HepG2 (cell line): ENCODE data around the gene SEMA3E. TPM values are rescaled to one million over a fixed set of nuclear protein-coding genes. Genes with fewer than 3 reads are reported as not detected.

ENCODE experiments used
- ATAC-seq: fragments of 200-7000 bp; cut with Tn5 transposase; 3 replicates; pipeline ENCODE4 v1.9.1; 2020; ENCODE audit warnings: mild to moderate bottlenecking, moderate library complexity
- BruUV-seq: library from RNA; stranded (reverse); fragments of 400-500 nt; replicated peaks from 2 replicates; lab custom pipeline; 2021; lab: Mats Ljungman, UMichigan
- CTCF ChIA-PET: fragments of 300-600 bp; formaldehyde crosslinking; extraction: SDS; loops from one replicate; lab custom pipeline; 2021; ENCODE audit warnings: low total read pairs, inconsistent platforms, low intra/inter-chr PET ratio; lab: Yijun Ruan, JAX
- POLR2A ChIA-PET: fragments of 350-600 bp; sonication (Branson Sonifier 250); formaldehyde crosslinking; loops from one replicate; lab custom pipeline; 2020; ENCODE audit warnings: antibody characterized with exemption, inconsistent platforms; lab: Yijun Ruan, JAX
- DNase-seq: peaks from one replicate; pipeline ENCODE4 v3.0.0-alpha.2; 2015; ENCODE audit warnings: low spot score
- FAIRE-seq: peaks from 3 replicates; lab custom pipeline; 2011; peaks lifted over from hg19 to GRCh38; lab: Jason Lieb, UNC
- H2AFZ ChIP-seq: one replicate; pipeline ENCODE4 v1.6.1; 2011; ENCODE audit warnings: low read length, inconsistent platforms
- H3K27ac ChIP-seq: fragments of 300-600 bp; 3 replicates; pipeline ENCODE4 v1.8.0; 2011; ENCODE audit warnings: mixed run types, mild to moderate bottlenecking, mixed read lengths, low read length, inconsistent platforms; ENCODE audit not compliant: insufficient read depth; ENCODE audit errors: extremely low read length
- H3K27me3 ChIP-seq, 2 experiments: fragments of 200-600 bp in 1 of 2; 2 replicates in 1 of 2; 3 replicates in 1 of 2; pipeline versions ENCODE4 v1.6.0 to v1.8.0; 2011; ENCODE audit warnings: low read length in 2 of 2, mild to moderate bottlenecking in 2 of 2, moderate library complexity in 2 of 2, inconsistent platforms in 1 of 2; ENCODE audit not compliant: insufficient read depth in 2 of 2, control insufficient read depth in 1 of 2
- H3K36me3 ChIP-seq, 2 experiments: fragments of 200-600 bp in 1 of 2; replicated peaks in 1 of 2; 2 replicates in 1 of 2; 3 replicates in 1 of 2; pipeline versions ENCODE4 v1.5.1 to v1.8.0; 2011; ENCODE audit warnings: low read length in 2 of 2, inconsistent platforms in 1 of 2; ENCODE audit not compliant: insufficient read depth in 2 of 2, control insufficient read depth in 1 of 2
- H3K4me1 ChIP-seq: 2 replicates; pipeline ENCODE4 v1.5.1; 2012; ENCODE audit warnings: low read length, inconsistent platforms; ENCODE audit not compliant: insufficient read depth
- H3K4me2 ChIP-seq: 2 replicates; pipeline ENCODE4 v1.6.0; 2011; ENCODE audit warnings: low read depth, low read length, inconsistent platforms
- H3K4me3 ChIP-seq, 3 experiments: fragments of 200-600 bp in 1 of 3; sonication (generic), shearing (Covaris generic) in 1 of 3; replicated peaks in 1 of 3; 2 replicates each; pipeline ENCODE4 v1.5.1; 2011 to 2016; ENCODE audit warnings: low read length in 3 of 3, inconsistent platforms in 2 of 3, low read depth in 2 of 3, mild to moderate bottlenecking in 2 of 3, control low read depth in 1 of 3, mixed read lengths in 1 of 3; ENCODE audit not compliant: insufficient read depth in 1 of 3
- H3K79me2 ChIP-seq: one replicate; pipeline ENCODE4 v1.6.1; 2011; ENCODE audit warnings: low read length, inconsistent platforms; ENCODE audit not compliant: insufficient read depth
- H3K9ac ChIP-seq: 2 replicates; pipeline ENCODE4 v1.6.0; 2011; ENCODE audit warnings: mild to moderate bottlenecking, low read depth, low read length, inconsistent platforms; ENCODE audit not compliant: insufficient read depth
- H3K9me3 ChIP-seq: 2 replicates; pipeline ENCODE4 v1.5.1; 2012; ENCODE audit warnings: mild to moderate bottlenecking, low read length
- H4K20me1 ChIP-seq: 2 replicates; pipeline ENCODE4 v1.6.0; 2011; ENCODE audit warnings: inconsistent platforms, mild to moderate bottlenecking, low read length, moderate library complexity; ENCODE audit not compliant: insufficient read depth
- DPF2 ChIP-seq: sonication (generic); formaldehyde crosslinking; IDR thresholded peaks from 2 replicates; pipeline ENCODE4 v1.4.0; 2020; ENCODE audit warnings: mild to moderate bottlenecking, low read depth, missing genetic modification reagents, borderline replicate concordance
- NR2C2 ChIP-seq: sonication (generic); formaldehyde crosslinking; IDR thresholded peaks from 2 replicates; pipeline ENCODE4 v1.4.0; 2020; ENCODE audit warnings: missing genetic modification reagents, mild to moderate bottlenecking, moderate library complexity, borderline replicate concordance
- WIZ ChIP-seq: sonication (generic); formaldehyde crosslinking; IDR thresholded peaks from 2 replicates; pipeline ENCODE4 v1.5.1; 2020; ENCODE audit warnings: mild to moderate bottlenecking, missing genetic modification reagents
- ZBED4 ChIP-seq: sonication (generic); formaldehyde crosslinking; IDR thresholded peaks from 2 replicates; pipeline ENCODE4 v1.4.0; 2020; ENCODE audit warnings: missing genetic modification reagents, borderline replicate concordance
- ZNF576 ChIP-seq: sonication (generic); formaldehyde crosslinking; IDR thresholded peaks from 2 replicates; pipeline ENCODE4 v1.4.0; 2020; ENCODE audit warnings: mild to moderate bottlenecking, missing genetic modification reagents
- WGBS: methylation state at CpG from one replicate; pipeline ENCODE4 v1.1.6; 2017; ENCODE audit warnings: low lambda C conversion rate; 5-methylcytosine and 5-hydroxymethylcytosine counted together
- in situ Hi-C: cut with HindIII; loops from 2 replicates; pipeline ENCODE4 v1.10.0; 2017; ENCODE audit warnings: low pct_unique_long_range_greater_than_20kb; ENCODE audit not compliant: extremely low pct_ligation_motif_present
- intact Hi-C: fragments of 100-400 bp; cut with micrococcal nuclease; formaldehyde crosslinking; loops from one replicate; pipeline ENCODE4 v1.10.0; 2022; ENCODE audit not compliant: unreplicated experiment
- polyA plus RNA-seq, 8 experiments: library from polyadenylated mRNA; depleted of rRNA in 3 of 8; stranded (reverse) in 7 of 8; unstranded in 1 of 8; fragments of >200 nt; fragmentation: Illumina TruSeq in 4 of 8; extraction: Trizol in 4 of 8; gene quantifications; 2 replicates each; pipeline versions ENCODE4 v1.2.1 to v1.2.3, GENCODE V29; 2011 to 2016; ENCODE audit warnings: low read depth in 4 of 8, missing spikeins in 1 of 8, mixed read lengths in 1 of 8; ENCODE audit not compliant: insufficient read depth in 1 of 8
- total RNA-seq, 5 experiments: library from RNA; depleted of rRNA; stranded (reverse); fragments of >200 nt; fragmentation: Illumina TruSeq; extraction: Trizol; gene quantifications; 2 replicates each; pipeline ENCODE4 v1.2.3, GENCODE V29; 2016; ENCODE audit warnings: low read depth in 1 of 5

The SEMA3E gene
- total and polyA plus RNA-seq, 2 of the 13 experiments (the other 11 are each of a cell fraction or from before 2014, with no cell fraction given): not detected

GRCh38 chr7:83608716-83609115 is 40.2 kb downstream of the SEMA3E start:
- Histone ChIP-seq H2AFZ (no peak overlapping the region), H3K4me1 (no peaks in the 10 kb centered on the region), H3K36me3 (no peaks in the 10 kb centered on the region), H3K9me3 (no peaks in the 10 kb centered on the region), H3K27me3 (no peaks in the 10 kb centered on the region), H3K4me2 (no peak overlapping the region), H4K20me1 (no peaks in the 10 kb centered on the region), H3K9ac (no peak overlapping the region), H3K79me2 (no peaks in the 10 kb centered on the region), H3K4me3 (no peak overlapping the region), H3K27ac (no peak overlapping the region)
- DNase-seq (no peak), FAIRE-seq (no peak), ATAC-seq (no peak)
- intact Hi-C loops (no loop called here), in situ Hi-C loops (no loop called here)
- POLR2A ChIA-PET: no interaction called here
- BruUV-seq: no TSS peak
- CTCF ChIA-PET: no interaction called here
- 10% methylated on average over 3 of the region's 3 CpGs for WGBS
- TF ChIP-seq NR2C2 (no peak), WIZ (no peak), ZBED4 (CRISPR knock-in tag) (no peak), ZNF576 (CRISPR knock-in tag) (no peak), DPF2 (no peak)
